ENCODE measurements around the gene GUCY2F.

Gene GUCY2F

DNA sequence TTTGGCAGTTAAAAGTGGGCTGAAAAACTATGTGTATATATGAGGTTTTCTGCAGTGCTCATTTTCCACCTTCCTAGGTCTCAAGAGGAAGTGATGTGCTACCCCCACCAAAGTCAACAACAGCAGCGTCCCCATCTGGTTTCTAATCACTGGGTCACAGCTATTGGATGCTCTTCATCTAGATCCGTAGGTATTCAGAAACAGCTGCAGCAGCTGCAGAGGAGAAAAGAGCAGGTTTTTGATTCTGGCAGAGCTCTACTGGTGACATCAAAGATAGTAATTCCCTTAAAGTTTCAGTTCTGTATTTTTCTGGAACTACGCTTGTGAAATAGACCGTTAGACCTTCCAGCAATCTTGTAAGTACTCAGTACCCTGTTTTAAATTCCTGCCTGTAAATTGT is 5.8 kb upstream of the GUCY2F start:
- DNase-seq (ENCODE audit: low spot score), result no peak
- TF ChIP-seq, protein P1, sequence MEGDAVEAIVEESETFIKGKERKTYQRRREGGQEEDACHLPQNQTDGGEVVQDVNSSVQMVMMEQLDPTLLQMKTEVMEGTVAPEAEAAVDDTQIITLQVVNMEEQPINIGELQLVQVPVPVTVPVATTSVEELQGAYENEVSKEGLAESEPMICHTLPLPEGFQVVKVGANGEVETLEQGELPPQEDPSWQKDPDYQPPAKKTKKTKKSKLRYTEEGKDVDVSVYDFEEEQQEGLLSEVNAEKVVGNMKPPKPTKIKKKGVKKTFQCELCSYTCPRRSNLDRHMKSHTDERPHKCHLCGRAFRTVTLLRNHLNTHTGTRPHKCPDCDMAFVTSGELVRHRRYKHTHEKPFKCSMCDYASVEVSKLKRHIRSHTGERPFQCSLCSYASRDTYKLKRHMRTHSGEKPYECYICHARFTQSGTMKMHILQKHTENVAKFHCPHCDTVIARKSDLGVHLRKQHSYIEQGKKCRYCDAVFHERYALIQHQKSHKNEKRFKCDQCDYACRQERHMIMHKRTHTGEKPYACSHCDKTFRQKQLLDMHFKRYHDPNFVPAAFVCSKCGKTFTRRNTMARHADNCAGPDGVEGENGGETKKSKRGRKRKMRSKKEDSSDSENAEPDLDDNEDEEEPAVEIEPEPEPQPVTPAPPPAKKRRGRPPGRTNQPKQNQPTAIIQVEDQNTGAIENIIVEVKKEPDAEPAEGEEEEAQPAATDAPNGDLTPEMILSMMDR (IDR thresholded peaks at IDR 0.05; ENCODE audit: extremely low read depth, missing control alignments), result no peak

DNA sequence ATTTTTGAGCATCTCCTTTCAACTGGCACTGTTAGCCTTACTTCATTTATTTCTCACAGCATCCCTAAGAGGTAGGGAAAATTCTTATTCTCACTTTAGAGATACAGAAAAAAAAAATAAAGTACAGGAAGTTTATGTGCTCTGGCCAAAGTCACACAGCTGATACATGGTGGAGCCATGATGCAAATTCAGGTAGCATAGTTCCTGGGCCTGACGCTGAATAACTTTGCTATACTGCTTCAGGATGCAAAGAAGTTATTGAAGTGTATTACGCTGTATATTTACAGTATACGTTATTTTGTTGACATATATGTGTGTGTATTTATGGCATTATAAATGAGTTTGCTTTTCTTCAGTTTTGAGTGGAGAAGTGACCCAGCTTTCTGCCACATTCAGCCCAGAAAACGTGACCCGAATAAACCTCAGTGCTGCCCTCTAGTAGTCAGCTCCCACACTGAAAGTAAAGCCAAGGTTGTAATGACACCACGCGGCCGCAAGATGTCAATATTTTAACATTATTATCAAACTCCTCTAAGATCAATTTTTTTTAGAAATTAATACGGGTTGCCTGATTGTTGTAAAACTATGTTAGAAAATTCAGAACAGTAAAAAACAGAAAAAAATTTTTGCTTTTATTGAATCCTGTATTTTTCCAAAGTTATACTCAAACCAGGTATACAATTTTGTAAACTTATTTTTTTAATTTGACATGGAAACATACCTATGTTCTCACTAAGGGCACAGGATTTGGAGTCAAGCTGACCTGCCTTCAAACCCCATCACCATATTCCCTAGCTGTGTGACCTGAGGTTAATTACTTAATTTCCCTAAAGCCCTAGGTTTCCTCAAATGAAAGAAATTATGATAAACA is 3.8 kb upstream of the GUCY2F start:
- TF ChIP-seq, protein P1 (IDR thresholded peaks at IDR 0.05; ENCODE audit: extremely low read depth, missing control alignments), result peak; percentile 80
- peak; percentile 21 for DNase-seq (ENCODE audit: low spot score)

DNA sequence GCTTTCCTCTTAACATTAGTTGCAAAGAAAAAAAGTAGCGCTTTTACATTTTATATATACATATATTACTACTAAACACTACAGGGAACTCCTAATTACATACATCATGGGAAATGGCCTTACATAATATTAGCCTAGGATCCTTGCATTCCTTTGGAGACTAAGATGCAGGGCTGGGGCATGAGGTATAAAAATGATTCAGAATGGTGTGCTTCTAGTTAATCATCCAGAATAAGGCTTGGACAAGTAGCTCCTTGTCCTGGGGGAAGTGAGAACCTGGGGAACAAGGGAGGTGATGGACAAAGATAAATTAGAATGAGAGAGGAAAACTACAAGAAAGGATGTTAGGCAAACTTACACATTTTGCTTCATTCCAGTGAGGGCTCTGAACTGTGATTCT is 3.0 kb upstream of the GUCY2F start:
- TF ChIP-seq, protein P1 (IDR thresholded peaks at IDR 0.05; ENCODE audit: extremely low read depth, missing control alignments), result no peak
- DNase-seq (ENCODE audit: low spot score), result no peak

DNA sequence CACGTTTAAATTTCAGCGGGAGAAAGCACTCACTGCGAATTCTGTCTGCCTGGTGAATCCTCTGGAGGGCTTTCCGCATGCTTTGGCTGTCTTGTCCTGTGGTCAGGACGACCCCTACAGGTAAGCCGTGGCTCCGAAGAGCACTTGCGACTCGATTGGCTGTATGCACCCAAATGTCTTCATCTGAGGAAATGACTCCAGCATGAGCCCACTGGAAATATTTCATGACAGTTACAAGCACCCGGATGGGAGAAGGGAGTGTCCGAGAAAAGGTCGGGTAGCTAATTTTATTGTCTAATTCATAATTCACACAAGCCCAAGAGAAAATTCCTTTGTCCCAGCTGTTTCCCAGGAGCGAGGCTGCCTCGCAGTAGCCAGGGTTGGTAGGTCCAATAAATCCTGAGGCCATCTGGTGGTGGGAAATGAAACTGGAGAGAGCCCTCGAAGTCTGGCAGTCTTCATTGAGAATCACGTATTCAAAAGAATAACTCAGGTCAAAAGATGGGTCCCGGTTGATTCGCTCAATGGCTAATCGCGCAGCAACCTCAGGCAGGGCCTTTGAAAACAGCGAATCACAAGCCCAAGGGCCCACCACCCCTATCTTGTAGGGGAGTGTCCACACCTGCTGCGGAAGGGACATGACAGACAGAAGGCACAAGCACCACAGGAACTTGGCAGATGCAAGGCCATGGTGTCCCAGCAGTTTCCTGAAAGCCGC is 6.6 kb downstream of the GUCY2F start:
- peak; percentile 2 for DNase-seq (ENCODE audit: low spot score)
- TF ChIP-seq, protein P1 (IDR thresholded peaks at IDR 0.05; ENCODE audit: extremely low read depth, missing control alignments), result peak; percentile 13

DNA sequence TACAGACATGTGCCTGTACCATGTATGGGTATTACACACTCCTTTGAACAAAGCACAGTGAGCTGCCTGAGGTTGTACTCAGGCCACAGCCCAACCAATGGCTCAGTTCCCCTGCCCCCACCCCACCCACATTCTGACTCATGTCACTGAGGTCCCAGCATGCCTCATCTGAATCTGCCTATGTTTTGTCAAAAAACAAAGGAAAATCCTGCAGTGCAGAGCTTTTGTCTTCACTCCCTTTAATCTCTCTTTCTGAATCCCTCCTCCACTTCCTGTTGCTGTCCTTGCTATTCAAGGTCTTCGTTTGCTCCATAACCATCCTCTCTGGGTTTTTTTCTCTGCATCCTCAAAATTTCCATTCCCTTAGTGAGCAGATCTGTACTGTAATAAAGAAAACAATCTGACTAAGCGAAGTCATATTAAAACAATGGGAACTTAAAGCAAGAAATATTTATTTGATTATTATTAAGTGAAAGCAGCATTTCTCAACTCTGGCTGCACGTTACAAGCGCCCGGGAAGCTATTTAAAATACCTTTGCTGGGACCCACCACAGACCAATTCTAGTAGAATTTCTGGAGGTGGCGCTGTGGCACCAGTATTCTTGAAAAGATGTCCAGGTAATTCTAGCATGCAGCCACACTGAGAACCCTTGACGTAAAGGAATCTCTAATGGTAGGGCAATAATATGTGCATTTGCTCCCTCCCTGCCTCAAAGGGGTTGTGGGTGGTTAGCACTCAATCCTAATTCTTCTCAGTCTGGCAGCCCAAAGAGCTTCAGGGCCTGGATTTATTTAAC is 8.7 kb downstream of the GUCY2F start:
- peak; percentile 9 for DNase-seq (ENCODE audit: low spot score)

DNA sequence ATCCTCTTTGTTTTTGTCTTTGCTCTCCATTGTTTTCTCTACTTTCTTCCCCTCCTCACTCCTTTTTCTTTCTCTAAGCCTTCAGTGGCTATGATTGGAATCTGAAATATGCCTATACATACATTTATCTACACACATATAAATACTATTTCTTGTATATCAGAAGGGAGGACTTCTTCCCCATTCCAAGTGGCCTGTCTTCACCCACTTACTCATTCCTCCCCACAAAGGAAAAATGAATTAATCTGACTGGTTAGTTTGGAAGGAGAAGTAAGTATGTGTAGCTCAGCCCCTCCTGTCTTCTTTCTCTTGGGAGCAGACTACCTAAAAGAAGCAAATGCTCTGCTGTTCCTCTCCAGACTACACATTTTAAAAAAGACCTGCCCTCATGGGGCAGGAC is 17.7 kb downstream of the GUCY2F start:
- TF ChIP-seq, protein P1 (IDR thresholded peaks at IDR 0.05; ENCODE audit: extremely low read depth, missing control alignments), result no peak
- DNase-seq (ENCODE audit: low spot score), result no peak

More for the DNA sequence above, 8.7 kb downstream of the GUCY2F start:
- TF ChIP-seq, protein P1 (IDR thresholded peaks at IDR 0.05; ENCODE audit: extremely low read depth, missing control alignments), result no peak

Measured in GM20000 (cell line).